Gastroesophageal sphincter (tissue), 4 donors: Measurements from ENCODE around the gene TMBIM4. TPM values are rescaled to one million over a fixed set of nuclear protein-coding genes. Genes with fewer than 3 reads are reported as not detected.
A peak's percentile ranks its signal among the peaks of the same experiment; 100 is the strongest.

Source experiments
- ATAC-seq: fragments of 150-250 bp; one replicate; pipeline ENCODE4 v1.9.1; 2016; ENCODE audit warnings: mild to moderate bottlenecking, moderate library complexity
- H3K27ac ChIP-seq, 4 donors: fragments of 200-600 bp; sonication (generic) in 3 of 4; 1 replicate in 3 of 4; 2 replicates in 1 of 4; pipeline ENCODE4 v1.5.1; 2016 to 2019
- H3K27me3 ChIP-seq: fragments of 200-600 bp; sonication (generic); one replicate; pipeline ENCODE4 v1.5.1; 2019
- H3K36me3 ChIP-seq, 2 donors: fragments of 200-600 bp; sonication (generic); one replicate each; pipeline ENCODE4 v1.5.1; 2019; ENCODE audit warnings: control low read depth in 1 of 2
- H3K4me1 ChIP-seq, 3 donors: fragments of 200-600 bp; sonication (generic); 1 replicate in 2 of 3; 2 replicates in 1 of 3; pipeline ENCODE4 v1.5.1; 2016 to 2019; ENCODE audit warnings: control low read depth in 2 of 3
- H3K4me3 ChIP-seq, 2 donors: fragments of 200-600 bp; sonication (generic); one replicate each; pipeline ENCODE4 v1.5.1; 2019; ENCODE audit warnings: mild to moderate bottlenecking in 1 of 2, moderate library complexity in 1 of 2
- H3K9me3 ChIP-seq, 3 donors: fragments of 200-600 bp; sonication (generic); one replicate each; pipeline ENCODE4 v1.5.1; 2017 to 2019; ENCODE audit warnings: control low read depth in 2 of 3
- EP300 ChIP-seq: sonication (generic); formaldehyde crosslinking; IDR thresholded peaks from one replicate; pipeline ENCODE4 v1.6.1; 2017; ENCODE audit warnings: antibody characterized with exemption, mild to moderate bottlenecking
- POLR2A ChIP-seq, 2 donors: fragments of 450-650 bp; IDR thresholded peaks; one replicate each; pipeline ENCODE4 v1.6.1; 2017; ENCODE audit warnings: antibody characterized with exemption in 2 of 2, mild to moderate bottlenecking in 2 of 2, moderate library complexity in 1 of 2
- POLR2AphosphoS5 ChIP-seq: sonication (generic); formaldehyde crosslinking; IDR thresholded peaks from one replicate; pipeline ENCODE4 v1.6.1; 2017; ENCODE audit warnings: antibody characterized with exemption
- WGBS, 2 donors: methylation state at CpG; one replicate each; pipeline ENCODE4 v1.1.5; 2018; ENCODE audit warnings: low coverage in 1 of 2; 5-methylcytosine and 5-hydroxymethylcytosine counted together
- total RNA-seq, 4 donors: library from RNA; depleted of rRNA; stranded (reverse); fragments of >200 nt; gene quantifications; one replicate each; pipeline ENCODE4 v1.1.0, GENCODE V29; 2016
- TF ChIP-seq, protein P1 (sequence below), 4 experiments: fragments of 200-600 bp in 2 of 4; fragments of 450-650 bp in 2 of 4; sonication (generic) in 1 of 4; IDR thresholded peaks; one replicate each; pipeline ENCODE4 v1.5.1; 2017 to 2019; ENCODE audit warnings: antibody characterized with exemption in 4 of 4, mild to moderate bottlenecking in 2 of 4, moderate library complexity in 2 of 4

The TMBIM4 gene
- total RNA-seq, 4 donors from 2014 or later = 150 to 162 (median 156) TPM

DNA sequence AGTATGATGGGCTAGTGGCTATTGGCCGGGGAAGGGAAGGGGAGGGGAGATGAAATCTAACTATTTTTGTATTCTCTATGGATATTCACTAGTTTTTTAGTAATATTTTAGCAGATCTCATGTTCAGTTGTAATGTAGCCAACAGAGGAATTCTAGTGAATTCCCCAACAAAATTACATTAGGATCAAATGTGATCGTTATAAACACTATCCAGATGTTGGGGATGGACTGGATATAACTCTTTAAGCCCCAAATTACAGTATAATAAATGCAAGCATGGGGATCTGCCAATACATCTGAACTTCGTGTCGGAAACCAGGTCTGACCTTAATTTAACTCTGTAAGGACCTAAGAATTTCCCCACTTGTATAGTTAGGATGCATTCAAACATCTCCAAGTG is 60.7 kb downstream of the TMBIM4 start:
- ATAC-seq = no peak
- peaks cover 0 to 4% (median 0%) of the 10 kb centered on the region in 3 donors for H3K4me1 ChIP-seq
- WGBS, 2 donors = 33 to 41% methylated on average over 4 of the region's 4 CpGs
- H3K36me3 ChIP-seq = no peaks in the 10 kb centered on the region
- no peak overlapping the region for H3K4me3 ChIP-seq
- H3K27me3 ChIP-seq = no peaks in the 10 kb centered on the region
- no peaks in the 10 kb centered on the region for H3K9me3 ChIP-seq
- TF ChIP-seq, protein P1, sequence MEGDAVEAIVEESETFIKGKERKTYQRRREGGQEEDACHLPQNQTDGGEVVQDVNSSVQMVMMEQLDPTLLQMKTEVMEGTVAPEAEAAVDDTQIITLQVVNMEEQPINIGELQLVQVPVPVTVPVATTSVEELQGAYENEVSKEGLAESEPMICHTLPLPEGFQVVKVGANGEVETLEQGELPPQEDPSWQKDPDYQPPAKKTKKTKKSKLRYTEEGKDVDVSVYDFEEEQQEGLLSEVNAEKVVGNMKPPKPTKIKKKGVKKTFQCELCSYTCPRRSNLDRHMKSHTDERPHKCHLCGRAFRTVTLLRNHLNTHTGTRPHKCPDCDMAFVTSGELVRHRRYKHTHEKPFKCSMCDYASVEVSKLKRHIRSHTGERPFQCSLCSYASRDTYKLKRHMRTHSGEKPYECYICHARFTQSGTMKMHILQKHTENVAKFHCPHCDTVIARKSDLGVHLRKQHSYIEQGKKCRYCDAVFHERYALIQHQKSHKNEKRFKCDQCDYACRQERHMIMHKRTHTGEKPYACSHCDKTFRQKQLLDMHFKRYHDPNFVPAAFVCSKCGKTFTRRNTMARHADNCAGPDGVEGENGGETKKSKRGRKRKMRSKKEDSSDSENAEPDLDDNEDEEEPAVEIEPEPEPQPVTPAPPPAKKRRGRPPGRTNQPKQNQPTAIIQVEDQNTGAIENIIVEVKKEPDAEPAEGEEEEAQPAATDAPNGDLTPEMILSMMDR (IDR thresholded peaks at IDR 0.05) = no peak
- no peak for TF ChIP-seq EP300
- TF ChIP-seq POLR2AphosphoS5 = no peak
- no peak for TF ChIP-seq POLR2A (IDR thresholded peaks at IDR 0.05)
- H3K27ac ChIP-seq = no peak overlapping the region

GRCh38 chr12:66108386-66108785 is 61.4 kb downstream of the TMBIM4 start:
- Histone ChIP-seq H3K27me3 (no peaks in the 10 kb centered on the region), H3K9me3 (no peaks in the 10 kb centered on the region), H3K4me3 (no peak overlapping the region), H3K27ac (no peak overlapping the region), H3K36me3 (no peaks in the 10 kb centered on the region), H3K4me1 (peaks cover 0 to 4% (median 0%) of the 10 kb centered on the region in 3 donors)
- WGBS, 2 donors = 80 to 82% methylated on average over 1 of the region's 1 CpG
- ATAC-seq = no peak
- TF ChIP-seq POLR2A (IDR thresholded peaks at IDR 0.05) = no peak
- TF ChIP-seq EP300 = no peak
- TF ChIP-seq POLR2AphosphoS5 = no peak
- TF ChIP-seq, protein P1 (IDR thresholded peaks at IDR 0.05) = no peak

GRCh38 chr12:66107451-66107915 is 62.3 kb downstream of the TMBIM4 start:
- Histone ChIP-seq H3K27me3 (no peaks in the 10 kb centered on the region), H3K27ac (no peak overlapping the region), H3K4me3 (no peak overlapping the region), H3K36me3 (no peaks in the 10 kb centered on the region), H3K4me1 (peaks cover 0 to 4% (median 0%) of the 10 kb centered on the region in 3 donors), H3K9me3 (no peaks in the 10 kb centered on the region)
- ATAC-seq = peak; percentile 74
- WGBS, 2 donors = 28 to 35% methylated on average over 7 to 8 of the region's 9 CpGs
- TF ChIP-seq, protein P1 (IDR thresholded peaks at IDR 0.05) = peak; percentile 62 to 83 (median 74)
- TF ChIP-seq POLR2AphosphoS5 (no peak), POLR2A (IDR thresholded peaks at IDR 0.05) (no peak)

GRCh38 chr12:66103016-66103913 is 66.5 kb downstream of the TMBIM4 start:
- ATAC-seq = no peak
- no peak overlapping the region for H3K4me3 ChIP-seq
- peaks cover 0 to 4% (median 0%) of the 10 kb centered on the region in 3 donors for H3K4me1 ChIP-seq
- H3K27ac ChIP-seq = no peak overlapping the region
- TF ChIP-seq, protein P1 (IDR thresholded peaks at IDR 0.05) = no peak
- TF ChIP-seq POLR2A (IDR thresholded peaks at IDR 0.05) = no peak
- no peak for TF ChIP-seq EP300
- no peak for TF ChIP-seq POLR2AphosphoS5
- no peaks in the 10 kb centered on the region for H3K36me3 ChIP-seq
- H3K9me3 ChIP-seq = peaks cover 0 to 11% (median 0%) of the 10 kb centered on the region in 3 donors
- H3K27me3 ChIP-seq = peaks cover 9% of the 10 kb centered on the region
- 69 to 93% methylated on average over 2 to 3 of the region's 3 CpGs for WGBS, 2 donors
